ENCODE data around the gene GNG12. TPM values are rescaled to one million over a fixed set of nuclear protein-coding genes. Genes with fewer than 3 reads are reported as not detected.

Gene GNG12
- total and polyA plus RNA-seq, 2 donors (not counting 1 experiment from before 2014, with no cell fraction given) = not detected

DNA sequence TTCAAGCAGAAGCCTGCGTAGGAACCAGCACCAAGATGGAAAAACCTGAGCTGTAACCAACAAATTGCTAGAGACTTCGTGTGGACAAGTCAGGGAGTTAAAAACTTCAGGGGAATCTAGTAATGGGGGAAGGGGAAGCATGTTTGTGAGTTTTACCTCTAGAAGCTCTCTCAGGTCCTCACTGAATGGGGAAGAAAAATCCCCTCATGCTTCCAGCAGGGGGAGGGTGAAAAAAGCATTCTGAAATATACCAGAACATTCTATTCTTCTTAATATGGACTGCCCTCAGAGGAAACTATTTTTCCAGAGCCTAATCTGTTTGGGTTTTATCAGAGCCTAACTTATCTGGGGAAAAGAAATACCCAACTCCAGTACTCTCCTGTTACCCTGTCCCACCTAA, 28.6 kb downstream of the GNG12 start:
- 69% methylated on average over 2 of the region's 2 CpGs for WGBS (ENCODE audit: insufficient coverage)
- CTCF ChIA-PET = no interaction called here

DNA sequence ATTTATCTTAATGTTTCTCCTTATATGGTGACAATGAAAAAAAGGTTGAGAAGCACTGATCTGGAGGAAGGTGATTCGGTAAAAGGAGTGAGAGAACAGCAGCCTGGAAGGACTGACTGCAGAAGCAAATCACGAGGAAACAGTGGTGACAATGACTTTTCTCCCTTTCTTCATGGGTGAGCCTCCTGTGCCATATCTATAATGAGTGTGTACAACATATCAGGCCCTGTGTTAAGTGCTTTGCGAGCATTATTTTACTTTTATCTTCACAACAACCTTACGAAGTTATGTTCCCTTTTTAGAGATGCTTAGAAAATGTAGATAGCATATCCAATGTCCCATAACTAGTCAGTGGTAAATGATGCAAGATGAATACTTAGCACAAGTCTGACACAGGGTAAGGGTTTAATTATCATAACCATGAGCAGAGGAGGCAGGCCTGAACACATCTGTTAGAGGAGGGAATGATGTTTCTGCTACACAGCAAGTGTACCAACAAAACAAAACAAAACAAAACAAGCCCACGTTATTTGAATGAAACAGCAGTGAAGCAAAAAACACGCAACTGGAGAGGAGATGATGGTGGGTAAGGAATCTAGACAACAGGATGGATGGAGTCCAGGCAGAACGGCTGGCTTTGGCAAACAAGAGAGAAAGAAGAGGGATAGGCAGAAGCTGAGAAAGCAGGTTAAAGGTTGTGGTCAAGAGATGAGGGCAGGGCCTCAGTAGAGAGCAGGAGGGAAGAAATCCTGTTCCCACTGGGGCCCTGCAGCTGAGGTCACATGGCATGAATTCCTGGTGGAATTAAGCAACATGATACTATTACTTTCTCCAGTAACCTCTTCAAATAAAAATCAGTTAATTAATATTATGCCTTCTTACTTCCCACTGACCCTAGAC, 29.6 kb downstream of the GNG12 start:
- Histone ChIP-seq H3K36me3 (replicated peaks in 1 of 2; ENCODE audit: control extremely low read depth in 1 of 2, control insufficient read depth in 1 of 2, extremely low read depth in 1 of 2, insufficient read depth in 2 of 2, low read length in 1 of 2) (no peaks in the 10 kb centered on the region), H3K9ac (ENCODE audit: low read length) (no peak overlapping the region), H3K79me2 (ENCODE audit: control insufficient read depth, insufficient read depth, low read length) (no peaks in the 10 kb centered on the region), H3K27ac (ENCODE audit: low read length in 2 of 2) (no peak overlapping the region), H2AFZ (ENCODE audit: insufficient read depth, low read depth, low read length, poor library complexity, severe bottlenecking) (no peak overlapping the region), H3K4me3 (ENCODE audit: control extremely low read depth in 1 of 5, extremely low read depth in 1 of 5, insufficient read depth in 1 of 5, low read depth in 2 of 5, low read length in 4 of 5) (no peak overlapping the region), H3K4me1 (ENCODE audit: control insufficient read depth in 2 of 2, insufficient read depth in 2 of 2, low read length in 2 of 2) (no peaks in the 10 kb centered on the region), H3K27me3 (replicated peaks in 1 of 4; ENCODE audit: control extremely low read depth in 1 of 4, control insufficient read depth in 3 of 4, insufficient read depth in 4 of 4, low read length in 3 of 4) (peaks cover 0 to 6% (median 0%) of the 10 kb centered on the region in 4 experiments), H3K9me3 (ENCODE audit: control extremely low read depth in 1 of 3, control insufficient read depth in 2 of 3, insufficient read depth in 1 of 3, low read length in 2 of 3) (no peaks in the 10 kb centered on the region), H4K20me1 (ENCODE audit: control insufficient read depth, insufficient read depth, low read length, poor library complexity, severe bottlenecking) (no peaks in the 10 kb centered on the region), H3K4me2 (replicated peaks; ENCODE audit: low read depth, low read length, poor library complexity, severe bottlenecking) (no peak overlapping the region)
- ChIA-PET CTCF (no interaction called here), POLR2A (no interaction called here)
- Mint-ChIP-seq H3K9me3 (ENCODE audit: insufficient read depth) (no peaks in the 10 kb centered on the region), H3K27me3 (peaks cover 48% of the 10 kb centered on the region), H3K27ac (no peak overlapping the region), H3K4me3 (no peak overlapping the region), H3K4me1 (no peaks in the 10 kb centered on the region)
- ATAC-seq (ENCODE audit: low read depth) (no peak), DNase-seq (no peak)
- 70% methylated on average over 3 of the region's 7 CpGs for WGBS (ENCODE audit: insufficient coverage)
- TF ChIP-seq EZH2 (IDR thresholded peaks at IDR 0.05; ENCODE audit: borderline replicate concordance, insufficient read depth, low read depth, low read length, poor library complexity, severe bottlenecking) = no peak
- TF ChIP-seq, protein P1, sequence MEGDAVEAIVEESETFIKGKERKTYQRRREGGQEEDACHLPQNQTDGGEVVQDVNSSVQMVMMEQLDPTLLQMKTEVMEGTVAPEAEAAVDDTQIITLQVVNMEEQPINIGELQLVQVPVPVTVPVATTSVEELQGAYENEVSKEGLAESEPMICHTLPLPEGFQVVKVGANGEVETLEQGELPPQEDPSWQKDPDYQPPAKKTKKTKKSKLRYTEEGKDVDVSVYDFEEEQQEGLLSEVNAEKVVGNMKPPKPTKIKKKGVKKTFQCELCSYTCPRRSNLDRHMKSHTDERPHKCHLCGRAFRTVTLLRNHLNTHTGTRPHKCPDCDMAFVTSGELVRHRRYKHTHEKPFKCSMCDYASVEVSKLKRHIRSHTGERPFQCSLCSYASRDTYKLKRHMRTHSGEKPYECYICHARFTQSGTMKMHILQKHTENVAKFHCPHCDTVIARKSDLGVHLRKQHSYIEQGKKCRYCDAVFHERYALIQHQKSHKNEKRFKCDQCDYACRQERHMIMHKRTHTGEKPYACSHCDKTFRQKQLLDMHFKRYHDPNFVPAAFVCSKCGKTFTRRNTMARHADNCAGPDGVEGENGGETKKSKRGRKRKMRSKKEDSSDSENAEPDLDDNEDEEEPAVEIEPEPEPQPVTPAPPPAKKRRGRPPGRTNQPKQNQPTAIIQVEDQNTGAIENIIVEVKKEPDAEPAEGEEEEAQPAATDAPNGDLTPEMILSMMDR (IDR thresholded peaks at IDR 0.05) = no peak
- intact Hi-C loops (cut with micrococcal nuclease) = no loop called here

More for the DNA sequence above, 28.6 kb downstream of the GNG12 start:
- H3K4me3 ChIP-seq (ENCODE audit: control extremely low read depth in 1 of 5, extremely low read depth in 1 of 5, insufficient read depth in 1 of 5, low read depth in 2 of 5, low read length in 4 of 5) = no peak overlapping the region
- H3K27me3 ChIP-seq (replicated peaks in 1 of 4; ENCODE audit: control extremely low read depth in 1 of 4, control insufficient read depth in 3 of 4, insufficient read depth in 4 of 4, low read length in 3 of 4) = peaks cover 0 to 6% (median 0%) of the 10 kb centered on the region in 4 experiments
- no peak overlapping the region for H3K9ac ChIP-seq (ENCODE audit: low read length)
- Mint-ChIP-seq H3K9me3 (ENCODE audit: insufficient read depth) (no peaks in the 10 kb centered on the region), H3K27me3 (peaks cover 48% of the 10 kb centered on the region), H3K4me3 (no peak overlapping the region), H3K4me1 (no peaks in the 10 kb centered on the region), H3K27ac (no peak overlapping the region)
- TF ChIP-seq EZH2 (IDR thresholded peaks at IDR 0.05; ENCODE audit: borderline replicate concordance, insufficient read depth, low read depth, low read length, poor library complexity, severe bottlenecking) = no peak
- TF ChIP-seq, protein P1 (IDR thresholded peaks at IDR 0.05) = no peak
- no peaks in the 10 kb centered on the region for H3K36me3 ChIP-seq (replicated peaks in 1 of 2; ENCODE audit: control extremely low read depth in 1 of 2, control insufficient read depth in 1 of 2, extremely low read depth in 1 of 2, insufficient read depth in 2 of 2, low read length in 1 of 2)
- no peaks in the 10 kb centered on the region for H3K79me2 ChIP-seq (ENCODE audit: control insufficient read depth, insufficient read depth, low read length)
- H3K4me1 ChIP-seq (ENCODE audit: control insufficient read depth in 2 of 2, insufficient read depth in 2 of 2, low read length in 2 of 2) = no peaks in the 10 kb centered on the region
- H3K27ac ChIP-seq (ENCODE audit: low read length in 2 of 2) = no peak overlapping the region
- no peaks in the 10 kb centered on the region for H4K20me1 ChIP-seq (ENCODE audit: control insufficient read depth, insufficient read depth, low read length, poor library complexity, severe bottlenecking)
- H3K4me2 ChIP-seq (replicated peaks; ENCODE audit: low read depth, low read length, poor library complexity, severe bottlenecking) = no peak overlapping the region
- POLR2A ChIA-PET = no interaction called here
- H3K9me3 ChIP-seq (ENCODE audit: control extremely low read depth in 1 of 3, control insufficient read depth in 2 of 3, insufficient read depth in 1 of 3, low read length in 2 of 3) = no peaks in the 10 kb centered on the region
- intact Hi-C loops (cut with micrococcal nuclease) = no loop called here
- DNase-seq = no peak
- no peak overlapping the region for H2AFZ ChIP-seq (ENCODE audit: insufficient read depth, low read depth, low read length, poor library complexity, severe bottlenecking)
- no peak for ATAC-seq (ENCODE audit: low read depth)
